HepG2 (cell line): ENCODE data around the gene RUNX2. TPM values are rescaled to one million over a fixed set of nuclear protein-coding genes. Genes with fewer than 3 reads are reported as not detected.

Source experiments
- ATAC-seq: fragments of 200-7000 bp; cut with Tn5 transposase; 3 replicates; pipeline ENCODE4 v1.9.1; 2020; ENCODE audit warnings: mild to moderate bottlenecking, moderate library complexity
- BruUV-seq: library from RNA; stranded (reverse); fragments of 400-500 nt; replicated peaks from 2 replicates; lab custom pipeline; 2021; lab: Mats Ljungman, UMichigan
- CTCF ChIA-PET: fragments of 300-600 bp; formaldehyde crosslinking; extraction: SDS; loops from one replicate; lab custom pipeline; 2021; ENCODE audit warnings: low total read pairs, inconsistent platforms, low intra/inter-chr PET ratio; lab: Yijun Ruan, JAX
- POLR2A ChIA-PET: fragments of 350-600 bp; sonication (Branson Sonifier 250); formaldehyde crosslinking; loops from one replicate; lab custom pipeline; 2020; ENCODE audit warnings: antibody characterized with exemption, inconsistent platforms; lab: Yijun Ruan, JAX
- DNase-seq: peaks from one replicate; pipeline ENCODE4 v3.0.0-alpha.2; 2015; ENCODE audit warnings: low spot score
- FAIRE-seq: peaks from 3 replicates; lab custom pipeline; 2011; peaks lifted over from hg19 to GRCh38; lab: Jason Lieb, UNC
- H2AFZ ChIP-seq: one replicate; pipeline ENCODE4 v1.6.1; 2011; ENCODE audit warnings: low read length, inconsistent platforms
- H3K27ac ChIP-seq: fragments of 300-600 bp; 3 replicates; pipeline ENCODE4 v1.8.0; 2011; ENCODE audit warnings: mixed run types, mild to moderate bottlenecking, mixed read lengths, low read length, inconsistent platforms; ENCODE audit not compliant: insufficient read depth; ENCODE audit errors: extremely low read length
- H3K27me3 ChIP-seq, 2 experiments: fragments of 200-600 bp in 1 of 2; 2 replicates in 1 of 2; 3 replicates in 1 of 2; pipeline versions ENCODE4 v1.6.0 to v1.8.0; 2011; ENCODE audit warnings: low read length in 2 of 2, mild to moderate bottlenecking in 2 of 2, moderate library complexity in 2 of 2, inconsistent platforms in 1 of 2; ENCODE audit not compliant: insufficient read depth in 2 of 2, control insufficient read depth in 1 of 2
- H3K36me3 ChIP-seq, 2 experiments: fragments of 200-600 bp in 1 of 2; replicated peaks in 1 of 2; 2 replicates in 1 of 2; 3 replicates in 1 of 2; pipeline versions ENCODE4 v1.5.1 to v1.8.0; 2011; ENCODE audit warnings: low read length in 2 of 2, inconsistent platforms in 1 of 2; ENCODE audit not compliant: insufficient read depth in 2 of 2, control insufficient read depth in 1 of 2
- H3K4me1 ChIP-seq: 2 replicates; pipeline ENCODE4 v1.5.1; 2012; ENCODE audit warnings: low read length, inconsistent platforms; ENCODE audit not compliant: insufficient read depth
- H3K4me2 ChIP-seq: 2 replicates; pipeline ENCODE4 v1.6.0; 2011; ENCODE audit warnings: low read depth, low read length, inconsistent platforms
- H3K4me3 ChIP-seq, 3 experiments: fragments of 200-600 bp in 1 of 3; sonication (generic), shearing (Covaris generic) in 1 of 3; replicated peaks in 1 of 3; 2 replicates each; pipeline ENCODE4 v1.5.1; 2011 to 2016; ENCODE audit warnings: low read length in 3 of 3, inconsistent platforms in 2 of 3, low read depth in 2 of 3, mild to moderate bottlenecking in 2 of 3, control low read depth in 1 of 3, mixed read lengths in 1 of 3; ENCODE audit not compliant: insufficient read depth in 1 of 3
- H3K79me2 ChIP-seq: one replicate; pipeline ENCODE4 v1.6.1; 2011; ENCODE audit warnings: low read length, inconsistent platforms; ENCODE audit not compliant: insufficient read depth
- H3K9ac ChIP-seq: 2 replicates; pipeline ENCODE4 v1.6.0; 2011; ENCODE audit warnings: mild to moderate bottlenecking, low read depth, low read length, inconsistent platforms; ENCODE audit not compliant: insufficient read depth
- H3K9me3 ChIP-seq: 2 replicates; pipeline ENCODE4 v1.5.1; 2012; ENCODE audit warnings: mild to moderate bottlenecking, low read length
- H4K20me1 ChIP-seq: 2 replicates; pipeline ENCODE4 v1.6.0; 2011; ENCODE audit warnings: inconsistent platforms, mild to moderate bottlenecking, low read length, moderate library complexity; ENCODE audit not compliant: insufficient read depth
- AHDC1 ChIP-seq: sonication (generic); formaldehyde crosslinking; IDR thresholded peaks from 2 replicates; pipeline ENCODE4 v1.5.1; 2020; ENCODE audit warnings: mild to moderate bottlenecking, missing genetic modification reagents, borderline replicate concordance
- ZNF513 ChIP-seq: sonication (generic); formaldehyde crosslinking; conservative IDR thresholded peaks from 2 replicates; pipeline ENCODE4 v1.5.0; 2020; ENCODE audit warnings: missing genetic modification reagents
- ZNF879 ChIP-seq: sonication (generic); formaldehyde crosslinking; IDR thresholded peaks from 2 replicates; pipeline ENCODE4 v1.8.1; 2023; ENCODE audit warnings: missing genetic modification reagents
- WGBS: methylation state at CpG from one replicate; pipeline ENCODE4 v1.1.6; 2017; ENCODE audit warnings: low lambda C conversion rate; 5-methylcytosine and 5-hydroxymethylcytosine counted together
- in situ Hi-C: cut with HindIII; loops from 2 replicates; pipeline ENCODE4 v1.10.0; 2017; ENCODE audit warnings: low pct_unique_long_range_greater_than_20kb; ENCODE audit not compliant: extremely low pct_ligation_motif_present
- intact Hi-C: fragments of 100-400 bp; cut with micrococcal nuclease; formaldehyde crosslinking; loops from one replicate; pipeline ENCODE4 v1.10.0; 2022; ENCODE audit not compliant: unreplicated experiment
- polyA plus RNA-seq, 8 experiments: library from polyadenylated mRNA; depleted of rRNA in 3 of 8; stranded (reverse) in 7 of 8; unstranded in 1 of 8; fragments of >200 nt; fragmentation: Illumina TruSeq in 4 of 8; extraction: Trizol in 4 of 8; gene quantifications; 2 replicates each; pipeline versions ENCODE4 v1.2.1 to v1.2.3, GENCODE V29; 2011 to 2016; ENCODE audit warnings: low read depth in 4 of 8, missing spikeins in 1 of 8, mixed read lengths in 1 of 8; ENCODE audit not compliant: insufficient read depth in 1 of 8
- total RNA-seq, 5 experiments: library from RNA; depleted of rRNA; stranded (reverse); fragments of >200 nt; fragmentation: Illumina TruSeq; extraction: Trizol; gene quantifications; 2 replicates each; pipeline ENCODE4 v1.2.3, GENCODE V29; 2016; ENCODE audit warnings: low read depth in 1 of 5

RUNX2 gene
- total and polyA plus RNA-seq, 2 of the 13 experiments (the other 11 are each of a cell fraction or from before 2014, with no cell fraction given): not detected

GRCh38 chr6:45571159-45571558 lies 243.0 kb downstream of the RUNX2 start (continued):
- no peak for TF ChIP-seq ZNF513 (CRISPR knock-in tag)

GRCh38 chr6:45572833-45573232 lies 244.7 kb downstream of the RUNX2 start:
- H3K4me2 ChIP-seq: no peak overlapping the region
- FAIRE-seq: no peak
- H4K20me1 ChIP-seq: no peaks in the 10 kb centered on the region
- in situ Hi-C loops (no loop called here), intact Hi-C loops (no loop called here)
- H3K36me3 ChIP-seq: no peaks in the 10 kb centered on the region
- ChIA-PET CTCF (no interaction called here), POLR2A (no interaction called here)
- H3K9ac ChIP-seq: no peak overlapping the region
- no peak overlapping the region for H2AFZ ChIP-seq
- no peak overlapping the region for H3K27ac ChIP-seq
- WGBS: 61% methylated on average over 4 of the region's 4 CpGs
- no peaks in the 10 kb centered on the region for H3K79me2 ChIP-seq
- no TSS peak for BruUV-seq
- H3K27me3 ChIP-seq: no peaks in the 10 kb centered on the region
- no peak for TF ChIP-seq ZNF879 (CRISPR knock-in tag)
- TF ChIP-seq AHDC1 (CRISPR knock-in tag): no peak
- peaks cover 24% of the 10 kb centered on the region for H3K4me1 ChIP-seq
- no peaks in the 10 kb centered on the region for H3K9me3 ChIP-seq
- no peak for ATAC-seq
- H3K4me3 ChIP-seq: no peak overlapping the region
- DNase-seq: no peak
